OCI-LY3 (cell line): ENCODE measurements around the gene HS3ST3B1.

Source experiments
- CTCF ChIP-seq: fragments of 200-600, 300-600 bp; sonication (generic); IDR thresholded peaks from 2 replicates; pipeline ENCODE4 v1.5.1; 2014; ENCODE audit warnings: antibody characterized with exemption, low read length, low read depth
- EZH2phosphoT487 ChIP-seq: fragments of 200-600 bp; shearing (Covaris generic); IDR thresholded peaks from 2 replicates; pipeline ENCODE4 v1.6.1; 2018; ENCODE audit warnings: antibody characterized with exemption, mixed run types, low read depth

- no peak for TF ChIP-seq CTCF
- TF ChIP-seq EZH2phosphoT487, result no peak
These were observed 1.2 kb downstream of the HS3ST3B1 start for GRCh38 chr17:14302091-14302430.
